ENCODE results near the gene TBL1X.

Gene TBL1X

GRCh38 chrX:9464435-9465371 is at the start of gene TBL1X:
Gene TBL1X, plus strand, starts transcription at chrX:9465058. Its CDS starts 188,529 bp downstream, at chrX:9653587.
- TF ChIP-seq CTCF (conservative IDR thresholded peaks at IDR 0.05; ENCODE audit: low read length): no peak
- peak within 1 kb of the TSS; percentile 64 for H3K4me3 ChIP-seq (ENCODE audit: low read length)
- DNase-seq (ENCODE audit: low read depth): peak; percentile 48

- DNase-seq (ENCODE audit: low read depth): peak; percentile 79
- no peak for TF ChIP-seq CTCF (conservative IDR thresholded peaks at IDR 0.05; ENCODE audit: low read length)
- no peak overlapping the region for H3K4me3 ChIP-seq (ENCODE audit: low read length)
Observed at GRCh38 chrX:9416562-9417348, 48.1 kb upstream of the TBL1X start.

- no peak for TF ChIP-seq CTCF (conservative IDR thresholded peaks at IDR 0.05; ENCODE audit: low read length)
- DNase-seq (ENCODE audit: low read depth): no peak
- H3K4me3 ChIP-seq (ENCODE audit: low read length): no peak overlapping the region
Observed at GRCh38 chrX:9418262-9418661, 46.6 kb upstream of the TBL1X start.

- no peak for DNase-seq (ENCODE audit: low read depth)
- H3K4me3 ChIP-seq (ENCODE audit: low read length): no peak overlapping the region
- TF ChIP-seq CTCF (conservative IDR thresholded peaks at IDR 0.05; ENCODE audit: low read length): no peak
Observed at GRCh38 chrX:9420275-9421265, 44.3 kb upstream of the TBL1X start.

GRCh38 chrX:9429767-9430166 is 35.1 kb upstream of the TBL1X start:
- no peak for TF ChIP-seq CTCF (conservative IDR thresholded peaks at IDR 0.05; ENCODE audit: low read length)
- DNase-seq (ENCODE audit: low read depth): no peak
- H3K4me3 ChIP-seq (ENCODE audit: low read length): no peak overlapping the region

GRCh38 chrX:9430346-9430921 is 34.4 kb upstream of the TBL1X start:
- DNase-seq (ENCODE audit: low read depth): no peak
- TF ChIP-seq CTCF (conservative IDR thresholded peaks at IDR 0.05; ENCODE audit: low read length): no peak
- H3K4me3 ChIP-seq (ENCODE audit: low read length): no peak overlapping the region
